Naive thymus-derived CD8-positive, alpha-beta T cell (primary cell): ENCODE measurements around the gene MALL. TPM values are rescaled to one million over a fixed set of nuclear protein-coding genes. Genes with fewer than 3 reads are reported as not detected.
"Not testable (repeated sequence)": the region's sequence is repeated elsewhere in the genome, so short reads cannot be mapped to it uniquely, and the experiment has no call there.

Source experiments
- ATAC-seq, 2 donors: fragments of 150-1000 bp; cut with Tn5 transposase in 1 of 2; sonication (Bioruptor Pico), chemical (Tn5 transposase) in 1 of 2; 1 replicate in 1 of 2; 2 replicates in 1 of 2; pipeline ENCODE4 v1.10.0; 2021; ENCODE audit warnings: mild to moderate bottlenecking in 2 of 2, moderate library complexity in 2 of 2
- POLR2A ChIA-PET: fragments of 350-600 bp; sonication (Branson Sonifier 250); formaldehyde crosslinking; loops from one replicate; lab custom pipeline; 2021; ENCODE audit warnings: antibody characterized with exemption; lab: Charles Lee
- DNase-seq, 10 donors: peaks; one replicate each; pipeline versions ENCODE4 v3.0.0 to v3.0.0-alpha.2; 2020 to 2022
- H3K27ac Mint-ChIP-seq, 10 donors: one replicate each; pipeline ENCODE4 v1.8.0; 2020 to 2022; ENCODE audit warnings: mild to moderate bottlenecking in 10 of 10, mixed read lengths in 10 of 10, moderate library complexity in 4 of 10, inconsistent platforms in 1 of 10
- H3K27me3 Mint-ChIP-seq, 5 donors: one replicate each; pipeline ENCODE4 v1.8.0; 2021 to 2022; ENCODE audit warnings: mixed read lengths in 5 of 5
- H3K36me3 Mint-ChIP-seq, 3 donors: one replicate each; pipeline ENCODE4 v1.8.0; 2020 to 2022; ENCODE audit warnings: mixed read lengths in 3 of 3, mild to moderate bottlenecking in 2 of 3, inconsistent platforms in 1 of 3
- H3K4me1 Mint-ChIP-seq, 4 donors: one replicate each; pipeline ENCODE4 v1.8.0; 2021 to 2022; ENCODE audit warnings: mixed read lengths in 4 of 4
- H3K4me3 Mint-ChIP-seq, 10 donors: one replicate each; pipeline ENCODE4 v1.8.0; 2020 to 2022; ENCODE audit warnings: mild to moderate bottlenecking in 10 of 10, mixed read lengths in 10 of 10, moderate library complexity in 6 of 10, inconsistent platforms in 1 of 10
- H3K9me3 Mint-ChIP-seq, 9 donors: one replicate each; pipeline ENCODE4 v1.8.0; 2020 to 2022; ENCODE audit warnings: mixed read lengths in 9 of 9, mild to moderate bottlenecking in 3 of 9, inconsistent platforms in 1 of 9, moderate library complexity in 1 of 9
- polyA plus RNA-seq, 3 donors: library from polyadenylated mRNA; unstranded; fragments of 300-500 nt; fragmentation: Illumina TruSeq; gene quantifications; one replicate each; pipeline ENCODE4 v1.2.3, GENCODE V29; 2021
- total RNA-seq, 8 experiments: library from RNA in 2 of 8; stranded (reverse) in 2 of 8; gene quantifications; one replicate each; pipeline ENCODE4 v1.2.3 and lab custom pipeline; 2021 to 2026

The MALL gene
- total RNA-seq (under 1 TPM; 0.55 to 0.88 TPM), polyA plus RNA-seq (not detected), total RNA-seq (lab: John Stamatoyannopoulos, UW) (0 reads per million in 6 experiments)

DNA sequence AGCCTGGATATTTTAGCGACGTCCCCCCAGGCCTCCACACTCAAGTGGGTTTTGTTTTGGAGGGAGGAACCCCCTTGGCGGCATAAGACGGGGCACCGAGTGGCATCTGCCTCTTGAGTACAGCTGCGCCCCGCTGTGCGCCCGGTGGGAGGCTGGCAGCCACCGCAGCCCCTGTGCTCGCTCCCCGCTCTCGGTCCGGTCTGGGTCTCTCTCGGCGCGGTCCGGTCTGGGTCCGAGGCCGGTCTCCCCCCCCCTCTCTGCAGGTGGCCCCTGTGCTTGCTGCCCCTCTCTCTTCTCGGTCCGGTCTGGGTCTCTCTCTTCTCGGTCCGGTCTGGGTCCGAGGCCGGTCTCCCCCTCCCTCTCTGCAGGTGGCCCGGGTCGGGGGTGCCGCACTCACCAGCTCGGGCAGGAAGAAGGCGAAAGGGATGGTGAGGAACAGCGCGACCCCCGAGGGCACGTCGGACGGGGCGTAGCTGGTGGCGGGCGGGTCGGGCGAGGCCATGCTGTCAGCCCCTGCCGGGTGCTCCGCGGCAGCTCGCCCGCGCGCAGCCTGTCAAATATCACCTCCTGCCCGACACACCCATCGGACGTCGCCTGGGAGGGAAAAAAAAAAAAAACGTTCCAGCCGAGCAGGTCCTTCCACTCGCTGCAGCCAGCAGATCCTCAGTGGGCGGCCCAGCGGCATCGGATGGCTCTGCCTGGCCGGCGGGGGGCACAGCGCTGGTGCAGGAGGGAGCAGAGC is at the start of gene MALL:
Gene MALL, minus strand, starts transcription at position 532 of the 742 bp plus-strand sequence. Its CDS starts 30 bp downstream, at position 502.
- H3K36me3 Mint-ChIP-seq, result peaks cover 0 to 4% (median 2%) of the 10 kb centered on the region in 3 donors
- no peak for DNase-seq
- peaks cover 0 to 13% (median 2%) of the 10 kb centered on the region in 9 donors for H3K9me3 Mint-ChIP-seq
- H3K4me3 Mint-ChIP-seq, result peak within 1 kb of the TSS in 2 of 10 donors; percentile 36 to 38
- peak within 1 kb of the TSS in 1 of 10 donors; percentile 19 for H3K27ac Mint-ChIP-seq
- POLR2A ChIA-PET, result no interaction called here
- H3K27me3 Mint-ChIP-seq, result peaks cover 36 to 86% (median 51%) of the 10 kb centered on the region in 5 donors
- H3K4me1 Mint-ChIP-seq, result peaks cover 1 to 10% (median 3%) of the 10 kb centered on the region in 4 donors
- ATAC-seq, result no peak

DNA sequence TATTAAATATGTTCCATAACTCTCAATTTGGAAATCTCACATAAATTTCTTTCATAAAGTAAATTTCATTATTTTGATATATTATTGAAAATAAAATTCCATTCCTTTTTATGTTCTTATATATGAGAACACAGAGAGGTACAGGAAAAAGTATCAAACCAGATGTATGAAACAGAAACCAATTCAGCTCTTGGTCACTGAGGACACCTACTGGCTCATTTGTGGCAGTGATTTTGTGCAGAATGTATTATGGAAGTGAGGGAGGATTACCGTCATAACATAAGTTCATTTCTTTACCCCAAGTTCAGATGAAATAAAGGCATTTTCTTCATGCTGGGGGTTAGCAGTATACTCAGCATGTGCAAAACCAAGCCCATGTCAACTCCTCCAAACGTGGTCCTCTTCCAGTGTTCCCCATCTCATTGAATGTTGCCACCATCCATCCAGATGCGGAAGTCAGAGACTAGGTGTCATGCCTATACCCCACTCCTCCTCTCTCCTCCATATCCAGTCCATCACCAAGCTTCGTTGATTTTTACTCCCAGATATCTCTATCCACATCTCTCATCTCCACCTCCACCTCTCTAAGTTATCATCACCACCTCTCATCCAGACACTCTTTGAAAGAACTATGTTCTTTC is 41.7 kb upstream of the MALL start:
- Mint-ChIP-seq H3K27me3 (peaks cover 0 to 5% (median 0%) of the 10 kb centered on the region in 5 donors), H3K4me1 (peaks cover 0 to 7% (median 4%) of the 10 kb centered on the region in 4 donors), H3K4me3 (no peak overlapping the region), H3K27ac (no peak overlapping the region), H3K36me3 (peaks cover 0 to 17% (median 2%) of the 10 kb centered on the region in 3 donors), H3K9me3 (peaks cover 0 to 35% (median 14%) of the 10 kb centered on the region in 9 donors)
- peak in 5 of 10 donors; percentile 1 to 26 (median 9) for DNase-seq
- POLR2A ChIA-PET, result no interaction called here
- peak; percentile 57 to 58 for ATAC-seq

- H3K27ac Mint-ChIP-seq, H3K4me1 Mint-ChIP-seq, H3K27me3 Mint-ChIP-seq, H3K4me3 Mint-ChIP-seq, DNase-seq, ATAC-seq, POLR2A ChIA-PET: not testable (repeated sequence)
- Mint-ChIP-seq H3K36me3 (peaks cover 0 to 17% (median 4%) of the 10 kb centered on the region in 3 donors), H3K9me3 (peaks cover 0 to 35% (median 14%) of the 10 kb centered on the region in 9 donors)
Measured at GRCh38 chr2:110154828-110155227, 39.2 kb upstream of the MALL start.

GRCh38 chr2:110154188-110154587 is 38.6 kb upstream of the MALL start:
- H3K4me1 Mint-ChIP-seq, H3K27me3 Mint-ChIP-seq, H3K4me3 Mint-ChIP-seq, ATAC-seq, POLR2A ChIA-PET, DNase-seq: not testable (repeated sequence)
- Mint-ChIP-seq H3K27ac (peak overlapping the region in 1 of 10 donors; percentile 40), H3K9me3 (peaks cover 0 to 35% (median 14%) of the 10 kb centered on the region in 9 donors), H3K36me3 (peaks cover 0 to 17% (median 7%) of the 10 kb centered on the region in 3 donors)

GRCh38 chr2:110153416-110153815 is 37.8 kb upstream of the MALL start:
- H3K27ac Mint-ChIP-seq, result no peak overlapping the region

GRCh38 chr2:110152943-110153342 is 37.3 kb upstream of the MALL start:
- Mint-ChIP-seq H3K4me1 (peaks cover 0 to 7% (median 4%) of the 10 kb centered on the region in 4 donors), H3K9me3 (peaks cover 0 to 35% (median 14%) of the 10 kb centered on the region in 9 donors), H3K27ac (no peak overlapping the region), H3K36me3 (peaks cover 0 to 17% (median 10%) of the 10 kb centered on the region in 3 donors), H3K4me3 (no peak overlapping the region), H3K27me3 (peaks cover 0 to 7% (median 1%) of the 10 kb centered on the region in 5 donors)
- DNase-seq (no peak), ATAC-seq (no peak)
- POLR2A ChIA-PET, result no interaction called here

More at GRCh38 chr2:110153416-110153815, 37.8 kb upstream of the MALL start:
- peaks cover 0 to 4% (median 1%) of the 10 kb centered on the region in 5 donors for H3K27me3 Mint-ChIP-seq
- H3K9me3 Mint-ChIP-seq, result peaks cover 0 to 35% (median 14%) of the 10 kb centered on the region in 9 donors
- H3K36me3 Mint-ChIP-seq, result peaks cover 0 to 17% (median 7%) of the 10 kb centered on the region in 3 donors
- POLR2A ChIA-PET, result no interaction called here
- ATAC-seq (no peak), DNase-seq (no peak)
- peaks cover 0 to 7% (median 4%) of the 10 kb centered on the region in 4 donors for H3K4me1 Mint-ChIP-seq
- no peak overlapping the region for H3K4me3 Mint-ChIP-seq

DNA sequence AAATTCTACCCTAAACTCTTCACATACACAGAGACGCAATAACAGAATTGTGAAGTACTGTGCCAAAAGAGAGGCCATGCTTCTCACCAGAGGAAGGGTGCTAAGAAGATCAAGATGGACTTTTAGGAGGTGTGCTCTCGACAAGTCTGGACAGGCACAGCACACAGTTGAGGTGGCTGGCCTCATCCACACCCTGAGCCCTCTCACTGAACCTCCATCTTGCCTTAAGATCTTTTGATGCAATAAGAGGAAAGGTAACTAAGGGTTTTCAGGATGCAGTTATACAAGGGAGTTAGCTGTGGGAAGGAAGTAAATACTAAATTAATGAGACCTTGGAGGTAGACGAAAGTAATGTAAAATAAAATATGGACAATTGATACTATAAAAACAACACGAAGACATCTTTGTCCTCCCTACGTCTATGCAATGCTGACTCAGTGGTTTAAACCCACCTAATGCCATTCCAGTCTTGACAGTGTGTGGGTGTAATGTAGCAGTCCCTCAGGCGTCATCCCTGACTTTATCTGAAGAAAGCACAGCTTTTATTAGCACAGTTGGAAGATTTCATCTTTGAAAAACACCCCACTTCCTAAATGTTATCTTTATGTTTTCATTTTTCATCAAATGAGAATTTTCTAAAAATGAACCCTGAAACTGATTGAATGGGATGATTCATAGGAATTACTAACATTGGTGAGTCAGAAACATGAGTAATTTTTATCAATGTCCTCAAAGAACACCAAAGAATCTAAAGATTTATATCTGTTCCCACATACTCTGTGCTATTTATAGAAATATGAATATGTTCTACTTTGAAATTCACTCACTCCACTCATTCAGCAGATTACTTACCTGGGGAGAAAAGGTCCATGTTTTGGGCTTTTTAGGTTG is 34.0 kb upstream of the MALL start:
- Mint-ChIP-seq H3K9me3 (peaks cover 0 to 19% (median 12%) of the 10 kb centered on the region in 9 donors), H3K4me3 (no peak overlapping the region), H3K27ac (no peak overlapping the region), H3K4me1 (no peaks in the 10 kb centered on the region), H3K27me3 (peaks cover 0 to 3% (median 1%) of the 10 kb centered on the region in 5 donors), H3K36me3 (peaks cover 0 to 9% (median 7%) of the 10 kb centered on the region in 3 donors)
- POLR2A ChIA-PET, result no interaction called here
- ATAC-seq (no peak), DNase-seq (no peak)

- POLR2A ChIA-PET, result no interaction called here
- peaks cover 0 to 9% (median 0%) of the 10 kb centered on the region in 3 donors for H3K36me3 Mint-ChIP-seq
- H3K4me3 Mint-ChIP-seq, result no peak overlapping the region
- H3K4me1 Mint-ChIP-seq, result no peaks in the 10 kb centered on the region
- DNase-seq (no peak), ATAC-seq (no peak)
- peaks cover 0 to 3% (median 0%) of the 10 kb centered on the region in 5 donors for H3K27me3 Mint-ChIP-seq
- H3K9me3 Mint-ChIP-seq, result peaks cover 0 to 8% (median 0%) of the 10 kb centered on the region in 9 donors
- H3K27ac Mint-ChIP-seq, result no peak overlapping the region
Measured at GRCh38 chr2:110146945-110147332, 31.3 kb upstream of the MALL start.

- ATAC-seq (no peak), DNase-seq (no peak)
- POLR2A ChIA-PET, result no interaction called here
- no peak overlapping the region for H3K27ac Mint-ChIP-seq
- H3K9me3 Mint-ChIP-seq, result peaks cover 0 to 8% (median 0%) of the 10 kb centered on the region in 9 donors
- H3K36me3 Mint-ChIP-seq, result peaks cover 0 to 9% (median 0%) of the 10 kb centered on the region in 3 donors
- H3K4me3 Mint-ChIP-seq, result no peak overlapping the region
- H3K4me1 Mint-ChIP-seq, result no peaks in the 10 kb centered on the region
- peaks cover 0 to 3% (median 0%) of the 10 kb centered on the region in 5 donors for H3K27me3 Mint-ChIP-seq
Measured at GRCh38 chr2:110146183-110146944, 30.7 kb upstream of the MALL start.

DNA sequence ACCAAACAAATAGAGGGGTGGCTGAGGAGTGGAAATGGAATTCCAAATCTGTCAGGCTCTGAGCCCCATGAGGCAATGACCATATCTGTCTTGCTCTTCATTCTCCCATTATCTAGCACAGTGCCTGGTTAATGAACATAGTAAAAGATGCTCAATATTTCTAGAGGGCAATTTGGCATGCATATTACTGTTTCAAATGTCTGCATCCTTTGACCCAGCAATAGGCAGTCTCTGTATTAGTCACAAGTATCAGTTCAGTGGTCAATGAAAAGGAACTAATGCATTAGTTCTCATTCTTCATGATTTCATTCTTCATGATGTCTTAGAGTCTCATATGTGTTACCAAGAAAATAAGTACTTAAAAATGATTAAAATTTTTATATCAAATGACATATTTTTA is 28.4 kb upstream of the MALL start:
- Mint-ChIP-seq H3K9me3 (peaks cover 0 to 8% (median 0%) of the 10 kb centered on the region in 9 donors), H3K27me3 (peaks cover 0 to 3% (median 0%) of the 10 kb centered on the region in 5 donors), H3K4me1 (no peaks in the 10 kb centered on the region), H3K4me3 (no peak overlapping the region), H3K27ac (no peak overlapping the region), H3K36me3 (peaks cover 0 to 4% (median 0%) of the 10 kb centered on the region in 3 donors)
- DNase-seq (no peak), ATAC-seq (no peak)
- POLR2A ChIA-PET, result no interaction called here

- no peaks in the 10 kb centered on the region for H3K4me1 Mint-ChIP-seq
- POLR2A ChIA-PET, result no interaction called here
- H3K27ac Mint-ChIP-seq, result no peak overlapping the region
- no peak for DNase-seq
- peaks cover 0 to 2% (median 0%) of the 10 kb centered on the region in 3 donors for H3K36me3 Mint-ChIP-seq
- H3K9me3 Mint-ChIP-seq, result peaks cover 0 to 4% (median 0%) of the 10 kb centered on the region in 9 donors
- no peaks in the 10 kb centered on the region for H3K27me3 Mint-ChIP-seq
- no peak overlapping the region for H3K4me3 Mint-ChIP-seq
- ATAC-seq, result no peak
Measured at GRCh38 chr2:110140401-110140800, 24.8 kb upstream of the MALL start.
